GM12878 (cell line): ENCODE measurements around the gene MEOX1.

Experiments
- CBX3 ChIP-seq: fragments of 200-600 bp; sonication (generic); IDR thresholded peaks from 2 replicates; pipeline ENCODE4 v1.6.1; 2016; ENCODE audit warnings: low read depth, borderline replicate concordance
- CTCF ChIP-seq, 3 experiments: IDR thresholded peaks in 2 of 3; conservative IDR thresholded peaks in 1 of 3; 2 replicates each; pipeline ENCODE4 v1.5.1; 2011; ENCODE audit warnings: low read depth in 3 of 3, low read length in 3 of 3, mild to moderate bottlenecking in 3 of 3, control low read depth in 2 of 3, moderate library complexity in 2 of 3, inconsistent platforms in 1 of 3, mixed read lengths in 1 of 3; ENCODE audit not compliant: control insufficient read depth in 2 of 3, insufficient read depth in 1 of 3; ENCODE audit errors: extremely low read depth in 1 of 3
- EZH2 ChIP-seq: IDR thresholded peaks from 2 replicates; pipeline ENCODE4 v1.6.1; 2012; ENCODE audit warnings: low read depth, mild to moderate bottlenecking, control low read depth, inconsistent platforms, low read length, borderline replicate concordance; ENCODE audit not compliant: control insufficient read depth
- IKZF1 ChIP-seq: fragments of 450-650 bp; conservative IDR thresholded peaks from 2 replicates; pipeline ENCODE4 v1.6.1; 2017; ENCODE audit warnings: antibody characterized with exemption, mild to moderate bottlenecking
- JUND ChIP-seq: IDR thresholded peaks from 2 replicates; pipeline ENCODE4 v1.6.1; 2012; ENCODE audit warnings: low read depth, mild to moderate bottlenecking, low read length, improper control_type of control experiment, moderate library complexity
- MTA3 ChIP-seq: IDR thresholded peaks from 2 replicates; pipeline ENCODE4 v1.6.1; 2012; ENCODE audit warnings: low read length, inconsistent platforms, borderline replicate concordance
- NFXL1 ChIP-seq: fragments of 450-650 bp; IDR thresholded peaks from 2 replicates; pipeline ENCODE4 v1.6.1; 2017; ENCODE audit warnings: antibody characterized with exemption, mild to moderate bottlenecking, borderline replicate concordance
- NFYB ChIP-seq: IDR thresholded peaks from 2 replicates; pipeline ENCODE4 v1.6.1; 2011; ENCODE audit warnings: low read depth, mild to moderate bottlenecking, low read length, improper control_type of control experiment, moderate library complexity; ENCODE audit not compliant: insufficient read depth
- NR2C2 ChIP-seq: IDR thresholded peaks from 2 replicates; pipeline ENCODE4 v1.6.1; 2011; ENCODE audit warnings: borderline replicate concordance, low read depth; ENCODE audit not compliant: control insufficient read depth, insufficient read length
- POLR2AphosphoS5 ChIP-seq: IDR thresholded peaks from 2 replicates; pipeline ENCODE4 v1.6.1; 2011; ENCODE audit warnings: mild to moderate bottlenecking, low read length, inconsistent platforms
- RCOR1 ChIP-seq: conservative IDR thresholded peaks from 2 replicates; pipeline ENCODE4 v1.6.1; 2012; ENCODE audit warnings: low read depth, low read length, improper control_type of control experiment
- YY1 ChIP-seq: IDR thresholded peaks from 2 replicates; pipeline ENCODE4 v1.6.1; 2011; ENCODE audit warnings: low read depth, mild to moderate bottlenecking, low read length
- ZNF687 ChIP-seq: fragments of 450-650 bp; IDR thresholded peaks from 2 replicates; pipeline ENCODE4 v1.6.1; 2017; ENCODE audit warnings: mild to moderate bottlenecking, moderate library complexity
- TF ChIP-seq, protein P1 (sequence below): fragments of 150-350 bp; IDR thresholded peaks from 2 replicates; pipeline ENCODE4 v1.6.1; 2016; ENCODE audit warnings: low read depth, low read length

DNA sequence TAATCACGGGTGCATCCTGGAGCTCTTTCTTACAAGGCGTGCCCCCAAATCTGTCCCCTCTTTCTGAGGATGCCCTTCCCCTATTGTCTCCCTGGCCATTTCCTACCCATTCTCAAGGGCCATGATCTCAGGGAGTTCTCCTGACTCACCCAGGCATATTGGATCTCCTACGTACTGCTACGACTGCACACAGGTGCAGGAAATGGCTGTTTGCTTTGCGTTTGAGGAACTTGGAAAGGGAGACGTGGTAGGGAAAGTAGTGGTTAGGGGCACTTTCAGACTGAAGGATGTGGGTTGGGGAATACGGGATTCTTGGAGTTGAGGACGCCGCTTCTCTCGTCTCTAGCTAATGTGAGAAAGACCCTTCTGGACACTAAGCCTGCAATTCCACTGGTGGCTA lies 18.7 kb upstream of the MEOX1 start:
- TF ChIP-seq MTA3, result no peak
- TF ChIP-seq NR2C2, result no peak
- no peak for TF ChIP-seq JUND
- no peak for TF ChIP-seq CTCF (IDR thresholded peaks at IDR 0.05 in 2 of 3, conservative IDR thresholded peaks at IDR 0.05 in 1 of 3; ENCODE audit: control insufficient read depth in 2 of 3, extremely low read depth in 1 of 3, insufficient read depth in 1 of 3, low read depth in 3 of 3, low read length in 3 of 3)
- no peak for TF ChIP-seq ZNF687
- no peak for TF ChIP-seq EZH2
- TF ChIP-seq NFYB, result no peak
- no peak for TF ChIP-seq NFXL1
- TF ChIP-seq RCOR1, result no peak
- no peak for TF ChIP-seq YY1
- TF ChIP-seq POLR2AphosphoS5, result no peak
- TF ChIP-seq IKZF1, result no peak
- TF ChIP-seq, protein P1, sequence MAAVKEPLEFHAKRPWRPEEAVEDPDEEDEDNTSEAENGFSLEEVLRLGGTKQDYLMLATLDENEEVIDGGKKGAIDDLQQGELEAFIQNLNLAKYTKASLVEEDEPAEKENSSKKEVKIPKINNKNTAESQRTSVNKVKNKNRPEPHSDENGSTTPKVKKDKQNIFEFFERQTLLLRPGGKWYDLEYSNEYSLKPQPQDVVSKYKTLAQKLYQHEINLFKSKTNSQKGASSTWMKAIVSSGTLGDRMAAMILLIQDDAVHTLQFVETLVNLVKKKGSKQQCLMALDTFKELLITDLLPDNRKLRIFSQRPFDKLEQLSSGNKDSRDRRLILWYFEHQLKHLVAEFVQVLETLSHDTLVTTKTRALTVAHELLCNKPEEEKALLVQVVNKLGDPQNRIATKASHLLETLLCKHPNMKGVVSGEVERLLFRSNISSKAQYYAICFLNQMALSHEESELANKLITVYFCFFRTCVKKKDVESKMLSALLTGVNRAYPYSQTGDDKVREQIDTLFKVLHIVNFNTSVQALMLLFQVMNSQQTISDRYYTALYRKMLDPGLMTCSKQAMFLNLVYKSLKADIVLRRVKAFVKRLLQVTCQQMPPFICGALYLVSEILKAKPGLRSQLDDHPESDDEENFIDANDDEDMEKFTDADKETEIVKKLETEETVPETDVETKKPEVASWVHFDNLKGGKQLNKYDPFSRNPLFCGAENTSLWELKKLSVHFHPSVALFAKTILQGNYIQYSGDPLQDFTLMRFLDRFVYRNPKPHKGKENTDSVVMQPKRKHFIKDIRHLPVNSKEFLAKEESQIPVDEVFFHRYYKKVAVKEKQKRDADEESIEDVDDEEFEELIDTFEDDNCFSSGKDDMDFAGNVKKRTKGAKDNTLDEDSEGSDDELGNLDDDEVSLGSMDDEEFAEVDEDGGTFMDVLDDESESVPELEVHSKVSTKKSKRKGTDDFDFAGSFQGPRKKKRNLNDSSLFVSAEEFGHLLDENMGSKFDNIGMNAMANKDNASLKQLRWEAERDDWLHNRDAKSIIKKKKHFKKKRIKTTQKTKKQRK, result no peak
- no peak for TF ChIP-seq CBX3
